Thyroid gland (tissue), 4 donors: ENCODE results near the gene RHO. TPM values are rescaled to one million over a fixed set of nuclear protein-coding genes. Genes with fewer than 3 reads are reported as not detected.
"Not testable (repeated sequence)": the region's sequence is repeated elsewhere in the genome, so short reads cannot be mapped to it uniquely, and the experiment has no call there.

ENCODE experiments used
- DNase-seq, 2 donors: peaks; one replicate each; pipeline ENCODE4 v3.0.0-alpha.2; 2019
- H3K27ac ChIP-seq, 3 donors: fragments of 200-600 bp; sonication (generic); 1 replicate in 2 of 3; 2 replicates in 1 of 3; pipeline ENCODE4 v1.5.1; 2016 to 2019; ENCODE audit warnings: mild to moderate bottlenecking in 1 of 3, moderate library complexity in 1 of 3
- H3K27me3 ChIP-seq: fragments of 200-600 bp; sonication (generic); one replicate; pipeline ENCODE4 v1.5.1; 2019
- H3K36me3 ChIP-seq, 2 donors: fragments of 200-600 bp; sonication (generic); one replicate each; pipeline ENCODE4 v1.5.1; 2016 to 2019
- H3K4me1 ChIP-seq, 2 donors: fragments of 200-600 bp; sonication (generic); one replicate each; pipeline ENCODE4 v1.5.1; 2017 to 2019
- H3K4me3 ChIP-seq, 3 donors: fragments of 200-600 bp; sonication (generic); replicated peaks in 1 of 3; 1 replicate in 2 of 3; 2 replicates in 1 of 3; pipeline ENCODE4 v1.5.1; 2016; ENCODE audit warnings: mild to moderate bottlenecking in 1 of 3
- H3K9me3 ChIP-seq: fragments of 200-600 bp; sonication (generic); one replicate; pipeline ENCODE4 v1.5.1; 2017
- CTCF ChIP-seq, 6 experiments: fragments of 200-600 bp in 3 of 6; fragments of 450-650 bp in 3 of 6; sonication (generic) in 3 of 6; IDR thresholded peaks; one replicate each; pipeline ENCODE4 v1.5.1; 2016 to 2019; ENCODE audit warnings: antibody characterized with exemption in 6 of 6, mild to moderate bottlenecking in 2 of 6, inconsistent platforms in 1 of 6, moderate library complexity in 1 of 6
- POLR2A ChIP-seq, 2 donors: fragments of 450-650 bp; IDR thresholded peaks; one replicate each; pipeline ENCODE4 v1.6.1; 2017; ENCODE audit warnings: antibody characterized with exemption in 2 of 2, mild to moderate bottlenecking in 2 of 2, moderate library complexity in 1 of 2
- WGBS, 2 donors: methylation state at CpG; one replicate each; pipeline ENCODE4 v1.1.5; 2017; 5-methylcytosine and 5-hydroxymethylcytosine counted together
- intact Hi-C: fragments of 100-400 bp; cut with DNase I; formaldehyde crosslinking; loops from one replicate; pipeline ENCODE4 v1.15.1; 2023
- total RNA-seq, 4 donors: library from RNA; depleted of rRNA; stranded (reverse); fragments of >200 nt; gene quantifications; one replicate each; pipeline ENCODE4 v1.2.3, GENCODE V29; 2016

RHO gene
- total RNA-seq, 4 donors from 2014 or later, result not detected

DNA sequence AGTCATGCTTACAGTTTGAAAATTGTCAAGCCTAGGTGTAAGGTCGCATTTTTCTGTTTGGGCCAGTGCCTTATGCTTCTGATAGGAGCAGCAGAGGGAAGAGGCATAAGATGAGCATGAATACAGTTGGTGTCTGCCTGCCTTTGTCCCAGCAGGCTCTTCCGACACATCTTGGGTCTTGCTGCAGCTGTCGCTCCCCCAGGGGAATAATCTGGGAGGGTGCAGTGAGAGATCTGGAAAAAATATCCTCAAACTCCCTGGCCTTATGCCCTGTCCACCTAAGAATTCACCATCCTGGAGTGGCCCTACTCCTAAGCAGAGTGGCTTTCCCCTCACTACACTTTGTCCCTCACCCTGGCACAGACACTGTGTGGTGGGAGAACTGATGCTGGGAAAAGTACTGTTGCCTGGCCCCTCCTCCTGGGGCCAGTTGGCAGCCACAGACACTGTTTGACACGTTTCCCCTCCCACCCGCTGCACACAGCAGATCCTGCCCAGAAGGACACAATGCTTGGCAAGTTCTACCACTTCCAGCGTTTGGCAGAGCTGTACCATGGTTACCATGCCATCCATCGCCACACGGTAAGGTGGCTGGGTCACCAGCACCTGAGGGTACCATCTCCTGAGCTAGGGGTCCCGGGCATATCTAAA lies 21.1 kb upstream of the RHO start:
- peaks cover 5 to 23% of the 10 kb centered on the region in 2 donors for H3K36me3 ChIP-seq
- H3K27ac ChIP-seq, result no peak overlapping the region
- no peak for TF ChIP-seq POLR2A (IDR thresholded peaks at IDR 0.05)
- no peak for TF ChIP-seq CTCF (IDR thresholded peaks at IDR 0.05)
- H3K27me3 ChIP-seq, result no peaks in the 10 kb centered on the region
- intact Hi-C loops, result loop anchor here (10.0 kb wide), 1 partner anchor 427 kb away; no protein-coding TSS in a partner anchor
- H3K9me3 ChIP-seq, result no peaks in the 10 kb centered on the region
- WGBS, 2 donors, result 66 to 81% methylated on average over 9 of the region's 9 CpGs
- H3K4me1 ChIP-seq, result peaks cover 0 to 16% of the 10 kb centered on the region in 2 donors
- no peak overlapping the region for H3K4me3 ChIP-seq
- peak; percentile 13 to 19 for DNase-seq

GRCh38 chr3:129512595-129512994 lies 15.8 kb upstream of the RHO start:
- no peak for DNase-seq
- intact Hi-C loops, result no loop called here
- no peak overlapping the region for H3K4me3 ChIP-seq
- TF ChIP-seq POLR2A (IDR thresholded peaks at IDR 0.05) (no peak), CTCF (IDR thresholded peaks at IDR 0.05) (no peak)
- no peaks in the 10 kb centered on the region for H3K9me3 ChIP-seq
- peaks cover 2 to 8% of the 10 kb centered on the region in 2 donors for H3K36me3 ChIP-seq
- no peaks in the 10 kb centered on the region for H3K4me1 ChIP-seq
- no peaks in the 10 kb centered on the region for H3K27me3 ChIP-seq
- no peak overlapping the region for H3K27ac ChIP-seq

DNA sequence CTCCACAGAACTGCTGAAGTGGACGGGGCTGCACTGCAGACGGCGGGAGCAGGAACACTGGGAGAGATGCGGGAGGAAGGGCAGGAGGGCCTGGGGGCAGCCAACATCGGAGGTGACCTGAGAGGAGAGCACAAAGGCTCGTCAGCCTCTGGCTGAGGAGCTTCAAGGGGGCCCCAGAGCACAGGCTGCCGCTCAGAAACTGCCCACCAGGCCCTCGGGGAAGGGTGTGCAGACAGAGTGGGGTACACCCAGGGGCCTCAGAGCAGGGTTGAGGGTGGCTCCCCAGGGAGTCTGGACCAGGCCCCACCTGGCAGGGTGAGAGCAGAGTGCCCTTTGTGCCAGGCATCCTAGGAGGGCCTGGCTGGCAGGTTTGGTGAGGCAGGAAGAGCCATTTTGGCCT lies 14.7 kb upstream of the RHO start:
- TF ChIP-seq CTCF (IDR thresholded peaks at IDR 0.05) (no peak), POLR2A (IDR thresholded peaks at IDR 0.05) (no peak)
- H3K4me1 ChIP-seq, result no peaks in the 10 kb centered on the region
- no peak for DNase-seq
- H3K4me3 ChIP-seq, result no peak overlapping the region
- H3K27ac ChIP-seq, result no peak overlapping the region
- intact Hi-C loops, result no loop called here
- 93 to 95% methylated on average over 8 of the region's 8 CpGs for WGBS, 2 donors
- no peaks in the 10 kb centered on the region for H3K27me3 ChIP-seq
- H3K9me3 ChIP-seq, result no peaks in the 10 kb centered on the region
- H3K36me3 ChIP-seq, result peaks cover 0 to 8% of the 10 kb centered on the region in 2 donors

DNA sequence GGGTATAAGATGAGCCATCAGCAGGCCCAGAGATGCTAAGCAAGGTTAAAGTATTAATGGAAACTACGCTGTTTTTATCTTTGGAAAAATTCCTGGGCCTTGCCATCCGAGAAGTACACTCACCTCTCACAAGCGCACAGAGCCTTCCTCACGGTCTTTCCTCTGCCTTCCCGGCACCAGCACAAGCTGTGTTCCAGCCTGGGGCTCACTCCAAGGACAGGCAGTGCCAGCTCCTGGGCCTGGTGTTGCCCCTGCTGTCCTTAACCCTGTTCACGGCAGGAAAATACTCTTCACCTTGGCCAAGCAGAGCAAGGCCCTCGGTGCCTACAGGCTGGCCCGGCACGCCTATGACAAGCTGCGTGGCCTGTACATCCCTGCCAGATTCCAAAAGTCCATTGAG lies 14.3 kb upstream of the RHO start:
- Histone ChIP-seq H3K4me3 (no peak overlapping the region), H3K9me3 (no peaks in the 10 kb centered on the region), H3K4me1 (no peaks in the 10 kb centered on the region), H3K27ac (no peak overlapping the region), H3K27me3 (no peaks in the 10 kb centered on the region), H3K36me3 (peaks cover 0 to 8% of the 10 kb centered on the region in 2 donors)
- DNase-seq, result no peak
- intact Hi-C loops, result no loop called here
- WGBS, 2 donors, result 92 to 93% methylated on average over 9 of the region's 10 CpGs
- TF ChIP-seq POLR2A (IDR thresholded peaks at IDR 0.05) (no peak), CTCF (IDR thresholded peaks at IDR 0.05) (no peak)

GRCh38 chr3:129514563-129514962 lies 13.9 kb upstream of the RHO start:
- WGBS, 2 donors, result 98% methylated on average over 6 of the region's 6 CpGs

GRCh38 chr3:129515108-129515820 lies 13.2 kb upstream of the RHO start:
- H3K4me3 ChIP-seq, DNase-seq, H3K9me3 ChIP-seq, H3K4me1 ChIP-seq, H3K27ac ChIP-seq, H3K27me3 ChIP-seq, H3K36me3 ChIP-seq, intact Hi-C loops: not testable (repeated sequence)
- 86 to 99% methylated on average over 13 to 14 of the region's 25 CpGs for WGBS, 2 donors

More at GRCh38 chr3:129514563-129514962, 13.9 kb upstream of the RHO start:
- no peak for DNase-seq
- TF ChIP-seq POLR2A (IDR thresholded peaks at IDR 0.05) (no peak), CTCF (IDR thresholded peaks at IDR 0.05) (no peak)
- no peak overlapping the region for H3K4me3 ChIP-seq
- intact Hi-C loops, result no loop called here
- no peaks in the 10 kb centered on the region for H3K27me3 ChIP-seq
- no peaks in the 10 kb centered on the region for H3K9me3 ChIP-seq
- peaks cover 0 to 8% of the 10 kb centered on the region in 2 donors for H3K36me3 ChIP-seq
- H3K27ac ChIP-seq, result no peak overlapping the region
- no peaks in the 10 kb centered on the region for H3K4me1 ChIP-seq

DNA sequence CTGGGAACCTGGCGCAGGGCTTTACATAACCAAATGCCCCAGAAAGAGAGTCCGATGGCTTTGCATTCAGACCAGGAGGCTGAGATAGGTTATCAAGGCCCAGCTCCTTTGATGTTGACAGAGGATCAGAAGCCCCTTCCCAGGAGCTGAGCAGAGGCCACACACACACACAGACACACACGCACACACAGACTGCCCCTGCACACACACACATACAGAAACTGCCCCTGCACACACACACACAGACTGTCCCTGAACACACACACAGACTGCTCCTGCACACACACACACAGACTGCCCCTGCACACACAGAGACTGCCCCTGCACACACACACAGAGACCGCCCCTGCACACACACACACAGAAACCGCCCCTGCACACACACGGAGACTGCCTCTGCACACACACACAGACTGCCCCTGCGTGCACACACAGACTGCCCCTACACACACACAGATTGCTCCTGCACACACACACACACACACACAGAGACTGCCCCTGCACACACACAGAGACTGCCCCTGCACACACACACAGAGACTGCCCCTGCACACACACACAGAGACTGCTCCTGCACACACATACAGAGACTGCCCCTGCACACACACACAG lies 12.5 kb upstream of the RHO start:
- H3K4me3 ChIP-seq, intact Hi-C loops, H3K36me3 ChIP-seq, H3K27me3 ChIP-seq, H3K27ac ChIP-seq, DNase-seq, H3K9me3 ChIP-seq, H3K4me1 ChIP-seq: not testable (repeated sequence)
- 95 to 100% methylated on average over 6 of the region's 7 CpGs for WGBS, 2 donors
